ENCODE data around the gene SNORC. TPM values are rescaled to one million over a fixed set of nuclear protein-coding genes. Genes with fewer than 3 reads are reported as not detected.

Gene SNORC
- total RNA-seq, 3 donors from 2014 or later = 13.3 to 48.1 (median 31.5) TPM

DNA sequence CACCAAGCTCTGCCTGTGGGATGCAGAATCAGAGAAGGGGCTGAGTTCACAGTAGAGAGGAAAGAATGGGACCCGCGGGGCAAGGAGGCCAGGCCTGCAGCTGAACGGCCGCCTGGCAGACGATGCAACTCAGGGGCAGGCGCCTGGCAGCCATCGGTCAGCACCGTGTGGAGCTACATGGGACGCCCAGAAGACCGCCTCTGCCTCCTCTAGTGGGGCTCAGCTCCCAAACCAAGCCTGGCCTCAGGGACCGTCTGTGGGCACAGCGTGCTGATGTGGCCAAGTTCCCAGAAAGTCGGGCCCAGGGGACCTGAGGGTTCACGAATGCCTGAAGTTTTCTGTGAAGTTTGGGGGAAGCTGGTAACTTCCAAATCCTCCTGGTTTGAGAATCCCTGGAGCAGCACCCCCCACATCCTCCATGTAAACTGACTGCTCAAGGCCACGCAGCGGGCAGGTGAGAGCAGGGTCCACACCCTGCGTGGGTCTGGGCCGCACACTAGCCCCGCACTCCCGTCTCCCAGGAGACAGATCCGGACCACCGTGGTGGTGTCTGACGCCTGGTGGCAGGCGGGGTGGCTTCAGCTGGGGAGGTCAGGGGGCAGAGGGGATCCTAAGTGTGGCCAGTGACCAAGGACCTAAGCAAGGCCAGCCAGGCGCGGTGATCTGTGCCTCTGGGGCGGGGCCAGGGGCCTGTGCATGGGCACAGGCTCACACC, 14.6 kb downstream of the SNORC start:
- intact Hi-C loops (cut with DNase I, micrococcal nuclease) = no loop called here
- no peaks in the 10 kb centered on the region for H3K9me3 ChIP-seq
- DNase-seq = peak in 1 of 3 donors; percentile 0
- no peak for ATAC-seq
- no peak overlapping the region for H3K4me3 ChIP-seq
- H3K4me1 ChIP-seq (ENCODE audit: low read depth) = no peaks in the 10 kb centered on the region
- TF ChIP-seq CTCF (IDR thresholded peaks at IDR 0.05) = no peak
- no peaks in the 10 kb centered on the region for H3K36me3 ChIP-seq (ENCODE audit: low read depth)

- Histone ChIP-seq H3K36me3 (ENCODE audit: low read depth) (no peaks in the 10 kb centered on the region), H3K4me1 (ENCODE audit: low read depth) (no peaks in the 10 kb centered on the region), H3K4me3 (no peak overlapping the region), H3K9me3 (no peaks in the 10 kb centered on the region)
- DNase-seq (no peak), ATAC-seq (no peak)
- no peak for TF ChIP-seq CTCF (IDR thresholded peaks at IDR 0.05)
- intact Hi-C loops (cut with DNase I, micrococcal nuclease) = no loop called here
These were observed 15.3 kb downstream of the SNORC start for GRCh38 chr2:232885264-232885961.

- Histone ChIP-seq H3K9me3 (no peaks in the 10 kb centered on the region), H3K36me3 (ENCODE audit: low read depth) (no peaks in the 10 kb centered on the region), H3K4me3 (no peak overlapping the region), H3K4me1 (ENCODE audit: low read depth) (no peaks in the 10 kb centered on the region)
- DNase-seq (no peak), ATAC-seq (no peak)
- TF ChIP-seq CTCF (IDR thresholded peaks at IDR 0.05) = no peak
- intact Hi-C loops (cut with DNase I, micrococcal nuclease) = no loop called here
These were observed 16.1 kb downstream of the SNORC start for GRCh38 chr2:232886176-232886575.

GRCh38 chr2:232886632-232887031, 16.6 kb downstream of the SNORC start:
- Histone ChIP-seq H3K36me3 (ENCODE audit: low read depth) (no peaks in the 10 kb centered on the region), H3K9me3 (no peaks in the 10 kb centered on the region), H3K4me3 (no peak overlapping the region), H3K4me1 (ENCODE audit: low read depth) (no peaks in the 10 kb centered on the region)
- ATAC-seq (no peak), DNase-seq (no peak)
- intact Hi-C loops (cut with DNase I, micrococcal nuclease) = no loop called here
- no peak for TF ChIP-seq CTCF (IDR thresholded peaks at IDR 0.05)

DNA sequence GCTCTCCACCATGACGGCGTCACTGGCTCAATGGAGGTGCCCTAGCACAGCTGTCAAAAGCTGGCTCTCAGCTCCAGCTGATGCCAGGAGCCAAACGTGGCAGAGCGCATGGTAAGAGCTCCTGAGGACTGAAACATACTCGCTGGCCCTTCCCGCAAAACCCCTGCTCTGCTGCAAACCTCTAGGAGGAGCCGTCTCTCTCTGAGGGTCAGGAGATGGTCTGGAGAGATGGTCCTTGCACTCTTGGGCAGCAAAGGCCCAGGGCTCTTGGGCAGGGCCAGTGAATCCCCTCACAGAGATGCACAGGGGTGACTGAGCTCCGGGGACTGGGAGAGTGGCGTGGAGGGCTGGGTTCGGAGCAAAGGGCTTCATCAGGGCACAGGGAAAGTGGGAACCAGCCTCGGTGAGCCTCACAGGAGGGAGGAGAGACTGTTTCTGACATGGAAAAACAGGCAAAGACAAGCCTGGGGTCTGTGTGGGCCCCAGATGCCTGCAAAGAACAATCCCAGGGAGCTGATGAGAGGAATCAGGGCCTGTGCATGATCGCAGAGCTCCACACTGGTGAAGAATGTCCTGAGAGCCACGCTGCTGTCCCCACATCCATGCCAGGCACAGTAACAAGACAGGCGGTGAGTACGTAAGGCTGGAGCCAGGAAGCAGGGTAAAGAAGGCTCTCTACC, 17.2 kb downstream of the SNORC start:
- Histone ChIP-seq H3K4me1 (ENCODE audit: low read depth) (no peaks in the 10 kb centered on the region), H3K9me3 (no peaks in the 10 kb centered on the region), H3K4me3 (no peak overlapping the region), H3K36me3 (ENCODE audit: low read depth) (no peaks in the 10 kb centered on the region)
- TF ChIP-seq CTCF (IDR thresholded peaks at IDR 0.05) = no peak
- intact Hi-C loops (cut with DNase I, micrococcal nuclease) = no loop called here
- DNase-seq (peak in 1 of 3 donors; percentile 4), ATAC-seq (no peak)

All from mucosa of descending colon (tissue), 3 donors.